Sigmoid colon (tissue), 7 donors: Measurements from ENCODE around the gene GEMIN2. TPM values are rescaled to one million over a fixed set of nuclear protein-coding genes. Genes with fewer than 3 reads are reported as not detected.
A peak's percentile ranks its signal among the peaks of the same experiment; 100 is the strongest.

Experiments
- DNase-seq: peaks from one replicate; pipeline ENCODE4 v3.0.0-alpha.2; 2019
- H3K27ac ChIP-seq, 4 donors: fragments of 200-600 bp; sonication (generic); one replicate each; pipeline ENCODE4 v1.5.1; 2016 to 2019; ENCODE audit warnings: mild to moderate bottlenecking in 1 of 4
- H3K27me3 ChIP-seq, 3 donors: fragments of 200-600 bp; sonication (generic); one replicate each; pipeline ENCODE4 v1.5.1; 2019; ENCODE audit warnings: mild to moderate bottlenecking in 1 of 3
- H3K36me3 ChIP-seq, 4 donors: fragments of 200-600 bp; sonication (generic); one replicate each; pipeline ENCODE4 v1.5.1; 2016 to 2019
- H3K4me1 ChIP-seq, 4 donors: fragments of 200-600 bp; sonication (generic); one replicate each; pipeline ENCODE4 v1.5.1; 2017 to 2019
- H3K4me3 ChIP-seq, 4 donors: fragments of 200-600 bp; sonication (generic); one replicate each; pipeline ENCODE4 v1.5.1; 2017 to 2019; ENCODE audit warnings: mild to moderate bottlenecking in 2 of 4, moderate library complexity in 1 of 4
- H3K9me3 ChIP-seq, 4 donors: fragments of 200-600 bp in 3 of 4; sonication (generic) in 3 of 4; one replicate each; pipeline versions ENCODE4 v1.5.1 to v1.6.1; 2013 to 2019
- CTCF ChIP-seq, 4 experiments: fragments of 450-650 bp in 3 of 4; fragments of 200-600 bp in 1 of 4; IDR thresholded peaks; one replicate each; pipeline ENCODE4 v1.5.1; 2016 to 2019; ENCODE audit warnings: antibody characterized with exemption in 4 of 4, mild to moderate bottlenecking in 3 of 4, moderate library complexity in 2 of 4
- EP300 ChIP-seq, 4 donors: sonication (generic); formaldehyde crosslinking; IDR thresholded peaks; one replicate each; pipeline ENCODE4 v1.6.1; 2017; ENCODE audit warnings: antibody characterized with exemption in 4 of 4
- POLR2A ChIP-seq, 2 donors: fragments of 450-650 bp; IDR thresholded peaks; one replicate each; pipeline ENCODE4 v1.6.1; 2016; ENCODE audit warnings: antibody characterized with exemption in 2 of 2, mild to moderate bottlenecking in 2 of 2, moderate library complexity in 2 of 2
- POLR2AphosphoS5 ChIP-seq, 4 donors: sonication (generic); formaldehyde crosslinking; IDR thresholded peaks; one replicate each; pipeline ENCODE4 v1.6.1; 2017; ENCODE audit warnings: antibody characterized with exemption in 4 of 4
- WGBS, 2 donors: extraction: QIAGEN DNeasy Blood & Tissue Kit; methylation state at CpG; one replicate each; pipeline ENCODE4 v1.1.7; 2013; 5-methylcytosine and 5-hydroxymethylcytosine counted together
- intact Hi-C: fragments of 100-400 bp; cut with DNase I; formaldehyde crosslinking; loops from one replicate; pipeline ENCODE4 v1.15.1; 2023
- polyA plus RNA-seq, 3 donors: library from polyadenylated mRNA; stranded (reverse); fragments of 200-250 nt; gene quantifications; one replicate each; pipeline ENCODE4 v1.2.3, GENCODE V29; 2013
- total RNA-seq, 4 donors: library from RNA; depleted of rRNA; stranded (reverse); fragments of >200 nt; gene quantifications; one replicate each; pipeline ENCODE4 v1.1.0, GENCODE V29; 2016
- donor health status: healthy with polysubstance abuse.
- donor health status: Bipolar disorder and iron deficiency.
- donor health status: healthy.

Gene GEMIN2
- total and polyA plus RNA-seq, 7 donors, result 8.0 to 27.8 (median 12.2) TPM

DNA sequence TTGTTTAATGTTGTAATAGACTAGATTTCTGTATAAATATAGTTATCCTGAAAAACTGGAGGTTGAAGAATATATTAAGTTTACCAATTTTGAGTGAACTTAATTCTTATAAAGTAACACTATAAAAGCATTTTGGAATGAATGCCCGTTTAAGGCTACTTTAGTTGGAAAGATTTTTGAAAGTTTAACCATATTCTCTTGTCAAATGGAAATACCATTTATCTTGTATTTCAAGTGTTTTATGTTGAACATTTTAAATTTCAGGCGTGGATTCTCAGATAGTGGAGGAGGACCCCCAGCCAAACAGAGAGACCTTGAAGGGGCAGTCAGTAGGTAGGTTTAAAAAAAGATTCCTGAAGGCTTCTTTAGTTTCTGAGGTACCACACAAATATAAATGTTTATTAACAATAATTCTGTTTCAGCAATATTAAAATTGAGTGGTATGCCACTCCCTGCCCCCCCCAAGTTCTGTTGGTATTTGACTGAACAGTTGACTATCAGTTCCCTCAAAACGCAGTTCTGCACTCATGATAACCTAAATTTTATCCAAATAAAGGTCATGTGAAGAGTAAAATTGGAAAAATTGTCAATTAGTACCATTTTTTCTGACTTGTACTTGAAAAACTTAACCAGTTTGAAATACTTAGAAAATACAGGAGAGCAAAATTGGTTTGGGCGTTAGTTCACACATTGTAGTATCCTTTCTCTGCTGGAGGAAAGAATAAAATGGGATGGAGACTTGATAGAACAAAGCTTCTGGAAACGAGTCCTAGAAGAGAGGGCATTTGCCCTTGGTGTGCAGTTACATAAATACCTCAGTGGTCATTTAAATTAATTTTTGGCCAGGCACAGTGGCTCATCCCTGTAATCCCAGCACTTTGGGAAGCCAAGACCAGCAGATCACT lies 62.4 kb downstream of the GEMIN2 start:
- Histone ChIP-seq H3K9me3 (no peaks in the 10 kb centered on the region), H3K27ac (peak overlapping the region; percentile 87 to 96 (median 93)), H3K27me3 (no peaks in the 10 kb centered on the region), H3K4me1 (peaks cover 0 to 25% (median 19%) of the 10 kb centered on the region in 4 donors), H3K36me3 (peaks cover 26 to 54% (median 47%) of the 10 kb centered on the region in 4 donors), H3K4me3 (peak overlapping the region; percentile 65 to 92 (median 90))
- intact Hi-C loops, result loop anchor here (10.0 kb wide), 1 partner anchor 188 kb away; no protein-coding TSS in a partner anchor
- WGBS, 2 donors, result 56 to 75% methylated on average over 5 of the region's 5 CpGs
- no peak for TF ChIP-seq EP300 (IDR thresholded peaks at IDR 0.05)
- no peak for DNase-seq

- intact Hi-C loops, result loop anchor here (10.0 kb wide), 1 partner anchor 188 kb away; no protein-coding TSS in a partner anchor
- 94 to 97% methylated on average over 9 of the region's 9 CpGs for WGBS, 2 donors
- H3K4me3 ChIP-seq, result no peak overlapping the region
- H3K27me3 ChIP-seq, result no peaks in the 10 kb centered on the region
- no peak for DNase-seq
- peaks cover 0 to 29% (median 19%) of the 10 kb centered on the region in 4 donors for H3K4me1 ChIP-seq
- no peaks in the 10 kb centered on the region for H3K9me3 ChIP-seq
- TF ChIP-seq POLR2AphosphoS5 (IDR thresholded peaks at IDR 0.05) (no peak), EP300 (IDR thresholded peaks at IDR 0.05) (no peak), POLR2A (IDR thresholded peaks at IDR 0.05) (no peak)
- H3K27ac ChIP-seq, result no peak overlapping the region
- H3K36me3 ChIP-seq, result peaks cover 26 to 60% (median 53%) of the 10 kb centered on the region in 4 donors
These were observed 63.0 kb downstream of the GEMIN2 start for GRCh38 chr14:39177168-39177545.

GRCh38 chr14:39179042-39179441 lies 64.9 kb downstream of the GEMIN2 start:
- peaks cover 0 to 29% (median 19%) of the 10 kb centered on the region in 4 donors for H3K4me1 ChIP-seq
- peaks cover 26 to 79% (median 63%) of the 10 kb centered on the region in 4 donors for H3K36me3 ChIP-seq
- TF ChIP-seq CTCF (IDR thresholded peaks at IDR 0.05), result no peak
- TF ChIP-seq EP300 (IDR thresholded peaks at IDR 0.05), result no peak

DNA sequence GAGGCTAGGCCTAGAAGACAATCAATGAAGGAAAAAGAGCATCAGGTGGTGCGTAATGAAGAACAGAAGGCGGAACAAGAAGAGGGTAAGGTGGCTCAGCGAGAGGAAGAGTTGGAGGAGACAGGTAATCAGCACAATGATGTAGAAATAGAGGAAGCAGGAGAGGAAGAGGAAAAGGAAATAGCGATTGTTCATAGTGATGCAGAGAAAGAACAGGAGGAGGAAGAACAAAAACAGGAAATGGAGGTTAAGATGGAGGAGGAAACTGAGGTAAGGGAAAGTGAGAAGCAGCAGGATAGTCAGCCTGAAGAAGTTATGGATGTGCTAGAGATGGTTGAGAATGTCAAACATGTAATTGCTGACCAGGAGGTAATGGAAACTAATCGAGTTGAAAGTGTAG lies 66.4 kb downstream of the GEMIN2 start:
- H3K9me3 ChIP-seq, result no peaks in the 10 kb centered on the region
- H3K27ac ChIP-seq, result no peak overlapping the region
- TF ChIP-seq EP300 (IDR thresholded peaks at IDR 0.05), result no peak
- no peak for TF ChIP-seq CTCF (IDR thresholded peaks at IDR 0.05)
- H3K4me1 ChIP-seq, result peaks cover 0 to 29% (median 19%) of the 10 kb centered on the region in 4 donors
- 87 to 89% methylated on average over 5 of the region's 5 CpGs for WGBS, 2 donors
- no peak overlapping the region for H3K4me3 ChIP-seq
- DNase-seq, result no peak
- H3K27me3 ChIP-seq, result no peaks in the 10 kb centered on the region
- intact Hi-C loops, result no loop called here
- peaks cover 26 to 94% (median 65%) of the 10 kb centered on the region in 4 donors for H3K36me3 ChIP-seq

More at GRCh38 chr14:39179042-39179441, 64.9 kb downstream of the GEMIN2 start:
- no peak overlapping the region for H3K4me3 ChIP-seq
- no peaks in the 10 kb centered on the region for H3K9me3 ChIP-seq
- H3K27me3 ChIP-seq, result no peaks in the 10 kb centered on the region
- intact Hi-C loops, result loop anchor here (10.0 kb wide), 1 partner anchor 186 kb away; no protein-coding TSS in a partner anchor
- WGBS, 2 donors, result 94 to 96% methylated on average over 6 of the region's 6 CpGs
- DNase-seq, result no peak
- no peak overlapping the region for H3K27ac ChIP-seq

GRCh38 chr14:39181026-39181692 lies 67.0 kb downstream of the GEMIN2 start:
- no peak for TF ChIP-seq CTCF (IDR thresholded peaks at IDR 0.05)
- TF ChIP-seq POLR2AphosphoS5 (IDR thresholded peaks at IDR 0.05), result no peak
- no peak for TF ChIP-seq POLR2A (IDR thresholded peaks at IDR 0.05)
- no peak for TF ChIP-seq EP300 (IDR thresholded peaks at IDR 0.05)
- no peak for DNase-seq
- 93 to 94% methylated on average over 7 of the region's 7 CpGs for WGBS, 2 donors
- intact Hi-C loops, result no loop called here
- Histone ChIP-seq H3K4me1 (peaks cover 0 to 25% (median 14%) of the 10 kb centered on the region in 4 donors), H3K36me3 (peaks cover 26 to 99% (median 65%) of the 10 kb centered on the region in 4 donors), H3K27me3 (no peaks in the 10 kb centered on the region), H3K4me3 (no peak overlapping the region), H3K27ac (no peak overlapping the region), H3K9me3 (no peaks in the 10 kb centered on the region)
